Left lung (tissue), 10 donors: ENCODE results near the gene MCF2L. TPM values are rescaled to one million over a fixed set of nuclear protein-coding genes. Genes with fewer than 3 reads are reported as not detected.

Experiments used
- ATAC-seq: fragments of 200-7000 bp; cut with Tn5 transposase; one replicate; pipeline ENCODE4 v1.9.1; 2020; ENCODE audit warnings: moderate library complexity
- DNase-seq, 4 donors: peaks; one replicate each; pipeline ENCODE4 v3.0.0-alpha.2; 2013 to 2020
- H3K27ac ChIP-seq, 2 donors: fragments of 200-600 bp; sonication (generic) in 1 of 2; one replicate each; pipeline versions ENCODE4 v1.5.0 to v1.8.0; 2020 to 2021
- H3K27me3 ChIP-seq, 2 donors: fragments of 200-600 bp; sonication (generic) in 1 of 2; one replicate each; pipeline versions ENCODE4 v1.5.0 to v1.8.0; 2020 to 2021
- H3K36me3 ChIP-seq, 2 donors: fragments of 200-600 bp; sonication (generic) in 1 of 2; one replicate each; pipeline versions ENCODE4 v1.5.0 to v1.8.0; 2020 to 2021
- H3K4me1 ChIP-seq, 2 donors: fragments of 200-600 bp; one replicate each; pipeline ENCODE4 v1.8.0; 2021
- H3K4me3 ChIP-seq, 2 donors: fragments of 200-600 bp; sonication (generic) in 1 of 2; one replicate each; pipeline versions ENCODE4 v1.5.0 to v1.8.0; 2020 to 2021; ENCODE audit warnings: mild to moderate bottlenecking in 1 of 2
- H3K9me3 ChIP-seq, 2 donors: fragments of 200-600 bp; sonication (generic) in 1 of 2; one replicate each; pipeline versions ENCODE4 v1.5.0 to v1.8.0; 2020 to 2021
- intact Hi-C, 2 donors: fragments of 100-400 bp; cut with DNase I; formaldehyde crosslinking; loops; one replicate each; pipeline versions ENCODE4 v1.11.2 to v1.14.2; 2022
- polyA plus RNA-seq, 6 donors: library from polyadenylated mRNA; unstranded; fragments of 120-200 nt; gene quantifications; one replicate each; pipeline ENCODE4 v1.2.1, GENCODE V29; 2013; ENCODE audit not compliant: insufficient read length in 6 of 6
- total RNA-seq, 2 donors: library from RNA; stranded (reverse); fragmentation: NEBNext Ultra II Directional; extraction: Animal tissue kit (Norgen Biotek cat#: 25700); gene quantifications; one replicate each; pipeline ENCODE4 v1.2.1, GENCODE V29; 2021
- TF ChIP-seq, protein P1 (sequence below), 2 donors: fragments of 200-600 bp; sonication (generic) in 1 of 2; IDR thresholded peaks; one replicate each; pipeline versions ENCODE4 v1.5.0 to v1.8.0; 2021; ENCODE audit warnings: antibody characterized with exemption in 2 of 2
- donor health status: DM: no; HTN: yes; CAD: no.
- donor health status: DM: no; HTN: no; CAD: no.

Gene MCF2L
- total and polyA plus RNA-seq, 8 donors = 22.2 to 39.5 (median 33.7) TPM

DNA sequence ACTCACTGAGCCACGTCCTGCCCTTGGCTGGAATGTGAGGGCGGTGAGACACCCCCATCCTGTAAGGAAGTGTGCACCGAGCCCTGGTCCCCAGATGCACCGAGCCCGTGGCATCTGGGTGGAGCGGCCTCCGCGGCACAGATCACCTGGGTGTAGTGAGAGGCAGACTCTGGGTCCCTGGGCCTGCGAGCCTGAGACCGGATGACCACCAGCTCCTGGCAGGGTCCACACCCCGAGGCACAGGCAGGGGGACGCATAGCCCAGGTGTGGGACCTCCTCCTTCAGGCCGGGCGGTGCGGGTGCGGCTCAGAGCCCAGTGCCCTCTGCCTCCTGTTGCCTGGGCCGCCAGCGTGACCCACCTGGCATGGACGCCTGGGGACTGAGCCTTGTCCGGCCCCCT is 12.4 kb downstream of the MCF2L start:
- Histone ChIP-seq H3K27ac (peak overlapping the region; percentile 19 to 65), H3K27me3 (peaks cover 0 to 16% of the 10 kb centered on the region in 2 donors), H3K4me3 (peak overlapping the region in 1 of 2 donors; percentile 41), H3K9me3 (no peaks in the 10 kb centered on the region), H3K36me3 (no peaks in the 10 kb centered on the region), H3K4me1 (peaks cover 0 to 12% of the 10 kb centered on the region in 2 donors)
- ATAC-seq (no peak), DNase-seq (peak in 1 of 4 donors; percentile 66)
- intact Hi-C loops = no loop called here
- TF ChIP-seq, protein P1, sequence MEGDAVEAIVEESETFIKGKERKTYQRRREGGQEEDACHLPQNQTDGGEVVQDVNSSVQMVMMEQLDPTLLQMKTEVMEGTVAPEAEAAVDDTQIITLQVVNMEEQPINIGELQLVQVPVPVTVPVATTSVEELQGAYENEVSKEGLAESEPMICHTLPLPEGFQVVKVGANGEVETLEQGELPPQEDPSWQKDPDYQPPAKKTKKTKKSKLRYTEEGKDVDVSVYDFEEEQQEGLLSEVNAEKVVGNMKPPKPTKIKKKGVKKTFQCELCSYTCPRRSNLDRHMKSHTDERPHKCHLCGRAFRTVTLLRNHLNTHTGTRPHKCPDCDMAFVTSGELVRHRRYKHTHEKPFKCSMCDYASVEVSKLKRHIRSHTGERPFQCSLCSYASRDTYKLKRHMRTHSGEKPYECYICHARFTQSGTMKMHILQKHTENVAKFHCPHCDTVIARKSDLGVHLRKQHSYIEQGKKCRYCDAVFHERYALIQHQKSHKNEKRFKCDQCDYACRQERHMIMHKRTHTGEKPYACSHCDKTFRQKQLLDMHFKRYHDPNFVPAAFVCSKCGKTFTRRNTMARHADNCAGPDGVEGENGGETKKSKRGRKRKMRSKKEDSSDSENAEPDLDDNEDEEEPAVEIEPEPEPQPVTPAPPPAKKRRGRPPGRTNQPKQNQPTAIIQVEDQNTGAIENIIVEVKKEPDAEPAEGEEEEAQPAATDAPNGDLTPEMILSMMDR (IDR thresholded peaks at IDR 0.05) = no peak

DNA sequence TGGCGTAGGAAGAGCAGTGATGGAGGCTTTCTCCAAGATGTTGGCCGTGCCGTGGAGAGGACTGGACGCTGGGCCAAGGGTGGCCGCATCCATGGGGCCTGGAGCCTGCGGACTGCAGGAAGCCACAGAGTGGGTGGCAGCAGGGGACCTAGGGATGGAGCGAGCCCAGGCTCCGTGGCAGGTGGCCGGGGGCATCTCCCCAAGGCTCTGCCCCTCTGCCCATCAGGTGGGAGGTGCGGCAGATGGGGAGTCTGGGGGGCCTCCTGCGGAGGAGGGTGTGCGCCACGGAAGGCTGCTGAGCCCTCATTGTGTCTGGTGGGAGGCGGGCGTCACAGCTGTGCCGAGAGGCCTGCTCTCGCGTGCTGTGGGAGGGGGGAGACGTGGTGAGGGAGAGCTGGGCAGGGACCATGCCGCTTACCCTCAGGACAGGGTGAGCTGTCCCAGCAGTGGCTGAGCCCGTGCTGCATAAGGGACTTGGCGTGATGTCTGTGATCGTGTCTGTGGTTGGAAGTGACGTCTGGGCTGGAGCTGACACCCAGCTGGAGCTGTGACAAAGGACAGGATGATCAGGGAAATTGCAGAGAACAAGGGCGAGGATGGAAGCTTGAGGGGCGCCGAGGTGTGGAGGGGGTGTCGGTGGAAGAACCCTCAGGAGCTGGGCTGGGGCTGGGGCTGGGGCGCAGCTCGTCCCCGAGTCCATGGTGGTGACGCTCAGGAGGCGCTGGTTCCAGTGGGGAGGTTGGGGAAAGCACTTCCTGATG is 13.4 kb downstream of the MCF2L start:
- H3K27me3 ChIP-seq = peaks cover 0 to 16% of the 10 kb centered on the region in 2 donors
- peak overlapping the region in 1 of 2 donors; percentile 11 for H3K4me3 ChIP-seq
- peak overlapping the region in 1 of 2 donors; percentile 45 for H3K27ac ChIP-seq
- intact Hi-C loops = no loop called here
- DNase-seq (peak in 1 of 4 donors; percentile 70), ATAC-seq (no peak)
- TF ChIP-seq, protein P1 (IDR thresholded peaks at IDR 0.05) = no peak
- H3K36me3 ChIP-seq = no peaks in the 10 kb centered on the region
- no peaks in the 10 kb centered on the region for H3K9me3 ChIP-seq
- H3K4me1 ChIP-seq = peaks cover 0 to 21% of the 10 kb centered on the region in 2 donors

DNA sequence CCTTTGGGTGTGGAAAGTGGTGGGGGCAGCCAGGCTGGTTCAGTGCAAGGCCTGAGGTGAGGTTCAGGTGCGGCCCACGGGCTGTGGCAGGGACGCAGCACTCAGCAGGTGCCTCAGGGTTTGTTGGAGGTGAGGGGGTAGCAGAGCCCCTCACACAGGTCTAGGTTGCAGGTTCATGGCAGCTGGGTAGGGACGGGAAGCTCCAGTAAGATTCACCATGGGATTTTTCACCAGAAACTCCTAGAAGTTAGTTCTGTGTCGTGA is 14.0 kb downstream of the MCF2L start:
- H3K4me1 ChIP-seq = peaks cover 0 to 21% of the 10 kb centered on the region in 2 donors
- no peaks in the 10 kb centered on the region for H3K36me3 ChIP-seq
- intact Hi-C loops = no loop called here
- ATAC-seq (no peak), DNase-seq (no peak)
- peak overlapping the region in 1 of 2 donors; percentile 33 for H3K27ac ChIP-seq
- TF ChIP-seq, protein P1 (IDR thresholded peaks at IDR 0.05) = no peak
- no peaks in the 10 kb centered on the region for H3K9me3 ChIP-seq
- no peak overlapping the region for H3K4me3 ChIP-seq
- peaks cover 0 to 16% of the 10 kb centered on the region in 2 donors for H3K27me3 ChIP-seq

DNA sequence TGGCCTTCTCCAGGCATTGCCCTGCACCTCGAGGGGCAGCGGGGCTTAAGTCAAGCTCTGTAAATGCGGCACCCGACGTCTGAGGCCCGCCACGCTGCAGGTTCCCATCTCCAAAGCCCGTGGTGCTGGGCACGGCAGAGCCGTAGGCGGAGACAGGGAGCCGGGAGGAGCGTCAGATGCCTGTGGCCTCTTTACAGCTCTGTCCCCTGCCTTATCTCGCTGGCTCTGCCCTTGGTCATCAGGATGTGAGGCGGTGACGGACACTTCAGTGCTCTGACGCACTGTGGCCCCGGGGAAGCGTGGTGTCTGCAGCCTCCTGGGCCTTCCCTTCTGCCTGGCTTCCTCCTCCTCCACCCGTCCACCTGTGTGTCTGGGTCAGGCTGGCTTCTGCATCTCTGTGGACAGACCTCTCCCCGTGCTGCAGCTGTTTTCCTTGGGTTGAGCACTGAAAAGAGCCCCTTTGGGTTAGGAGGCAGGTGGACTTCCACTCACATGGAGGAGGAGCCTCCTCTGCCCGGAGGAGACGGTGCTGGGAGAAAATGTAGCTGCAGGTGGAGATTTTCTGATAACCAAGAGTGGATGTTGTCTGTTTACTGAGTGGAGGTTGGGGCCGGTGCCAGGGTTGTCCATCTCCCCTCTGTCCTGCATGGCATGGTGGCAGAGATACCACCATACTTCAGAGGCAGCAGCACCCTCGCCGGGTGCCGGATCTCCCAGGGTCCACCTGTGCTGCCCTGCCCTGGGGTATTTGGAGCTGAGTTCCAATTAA is 14.6 kb downstream of the MCF2L start:
- intact Hi-C loops = no loop called here
- H3K4me1 ChIP-seq = peaks cover 0 to 21% of the 10 kb centered on the region in 2 donors
- peaks cover 0 to 16% of the 10 kb centered on the region in 2 donors for H3K27me3 ChIP-seq
- DNase-seq = peak in 1 of 4 donors; percentile 71
- H3K27ac ChIP-seq = peak overlapping the region in 1 of 2 donors; percentile 33
- no peak overlapping the region for H3K4me3 ChIP-seq
- H3K9me3 ChIP-seq = no peaks in the 10 kb centered on the region
- TF ChIP-seq, protein P1 (IDR thresholded peaks at IDR 0.05) = no peak
- H3K36me3 ChIP-seq = no peaks in the 10 kb centered on the region
- no peak for ATAC-seq

DNA sequence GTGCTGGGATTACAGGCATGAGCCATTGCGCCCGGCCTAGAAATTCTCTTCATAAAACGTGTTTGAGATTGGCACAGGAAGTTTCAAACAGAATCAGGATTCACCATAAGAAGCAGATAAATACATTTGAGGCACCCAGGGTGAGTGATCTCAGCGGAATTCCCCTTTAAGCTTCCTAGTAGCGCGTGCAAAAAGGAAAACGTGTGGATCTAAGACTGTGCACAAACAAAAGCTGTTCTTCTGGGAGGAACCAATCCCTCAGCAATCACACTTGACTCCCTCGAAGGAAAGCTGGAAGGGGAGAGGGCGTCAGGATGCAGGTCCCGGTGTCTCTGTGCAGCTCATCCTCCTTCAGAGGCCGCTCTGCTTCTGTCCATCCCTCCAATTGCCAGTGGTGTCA is 15.5 kb downstream of the MCF2L start:
- intact Hi-C loops = no loop called here
- H3K4me1 ChIP-seq = peaks cover 0 to 21% of the 10 kb centered on the region in 2 donors
- H3K36me3 ChIP-seq = no peaks in the 10 kb centered on the region
- H3K4me3 ChIP-seq = no peak overlapping the region
- peaks cover 0 to 15% of the 10 kb centered on the region in 2 donors for H3K27me3 ChIP-seq
- DNase-seq = no peak
- TF ChIP-seq, protein P1 (IDR thresholded peaks at IDR 0.05) = no peak
- no peak for ATAC-seq
- no peak overlapping the region for H3K27ac ChIP-seq
- H3K9me3 ChIP-seq = no peaks in the 10 kb centered on the region
